Parathyroid adenoma (tissue), 2 donors: ENCODE measurements around the gene TAS2R40.

Experiments used
- H2AFZ ChIP-seq: fragments of 300-600 bp; sonication (generic); one replicate; pipeline ENCODE4 v1.7.0; 2017; ENCODE audit warnings: antibody characterized with exemption, mild to moderate bottlenecking
- H3K27ac ChIP-seq: fragments of 300-600 bp; sonication (generic); one replicate; pipeline ENCODE4 v1.7.0; 2017
- H3K27me3 ChIP-seq: fragments of 300-600 bp; sonication (generic); one replicate; pipeline ENCODE4 v1.7.0; 2017; ENCODE audit warnings: low read length; ENCODE audit not compliant: control insufficient read depth, insufficient read depth
- H3K36me3 ChIP-seq: fragments of 300-600 bp; sonication (generic); one replicate; pipeline ENCODE4 v1.7.0; 2017; ENCODE audit warnings: low read length; ENCODE audit not compliant: control insufficient read depth, insufficient read depth
- H3K4me1 ChIP-seq: fragments of 300-600 bp; sonication (generic); one replicate; pipeline ENCODE4 v1.7.0; 2017; ENCODE audit warnings: control low read depth
- H3K4me2 ChIP-seq: fragments of 300-600 bp; sonication (generic); one replicate; pipeline ENCODE4 v1.7.0; 2017; ENCODE audit warnings: low read length
- H3K4me3 ChIP-seq: fragments of 300-600 bp; sonication (generic); one replicate; pipeline ENCODE4 v1.7.0; 2017; ENCODE audit warnings: low read depth, low read length
- H3K79me2 ChIP-seq: fragments of 300-600 bp; sonication (generic); one replicate; pipeline ENCODE4 v1.7.0; 2017; ENCODE audit warnings: control low read depth
- H3K9ac ChIP-seq: fragments of 300-600 bp; sonication (generic); one replicate; pipeline ENCODE4 v1.7.0; 2017; ENCODE audit warnings: mild to moderate bottlenecking
- H3K9me3 ChIP-seq: fragments of 300-600 bp; sonication (generic); one replicate; pipeline ENCODE4 v1.7.0; 2017; ENCODE audit warnings: low read length; ENCODE audit not compliant: control insufficient read depth
- TF ChIP-seq, protein P1 (sequence below): fragments of 300-600 bp; sonication (generic); IDR thresholded peaks from one replicate; pipeline ENCODE4 v1.7.0; 2017; ENCODE audit warnings: antibody characterized with exemption, mild to moderate bottlenecking
- donor health status: primary hyperparathyroidism.

Gene TAS2R40

DNA sequence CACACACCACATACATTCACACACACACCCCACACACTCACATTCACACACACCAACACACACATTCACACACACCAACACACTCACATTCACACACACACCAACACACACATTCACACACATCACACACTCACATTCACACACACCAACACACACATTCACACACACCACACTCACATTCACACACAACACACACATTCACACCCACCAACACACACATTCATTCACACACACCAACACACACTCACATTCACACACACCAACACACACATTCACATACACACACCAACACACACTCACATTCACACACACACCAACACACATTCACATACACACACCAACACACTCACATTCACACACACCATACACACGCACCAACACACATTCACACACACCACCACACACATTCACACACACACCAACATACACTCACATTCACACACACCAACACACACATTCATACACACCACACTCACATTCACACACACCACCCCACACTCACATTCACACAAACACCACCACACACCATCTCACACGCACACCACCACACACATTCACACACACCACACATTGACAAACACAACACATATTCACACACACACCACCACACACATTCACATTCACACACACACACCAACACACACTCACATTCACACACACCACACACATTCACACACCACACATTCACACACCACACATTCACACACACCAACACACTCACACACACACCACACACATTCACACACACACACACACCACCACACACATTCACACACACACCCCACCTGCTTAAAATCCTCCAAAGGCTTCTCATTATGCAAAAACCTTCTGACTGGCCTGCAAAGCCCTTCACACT is 9.0 kb downstream of the TAS2R40 start:
- Histone ChIP-seq H3K79me2 (no peaks in the 10 kb centered on the region), H3K4me1 (no peaks in the 10 kb centered on the region), H3K27me3 (no peaks in the 10 kb centered on the region), H3K36me3 (no peaks in the 10 kb centered on the region), H2AFZ (no peak overlapping the region), H3K4me3 (no peak overlapping the region), H3K4me2 (no peak overlapping the region), H3K9me3 (no peaks in the 10 kb centered on the region), H3K27ac (no peak overlapping the region), H3K9ac (no peak overlapping the region)
- TF ChIP-seq, protein P1, sequence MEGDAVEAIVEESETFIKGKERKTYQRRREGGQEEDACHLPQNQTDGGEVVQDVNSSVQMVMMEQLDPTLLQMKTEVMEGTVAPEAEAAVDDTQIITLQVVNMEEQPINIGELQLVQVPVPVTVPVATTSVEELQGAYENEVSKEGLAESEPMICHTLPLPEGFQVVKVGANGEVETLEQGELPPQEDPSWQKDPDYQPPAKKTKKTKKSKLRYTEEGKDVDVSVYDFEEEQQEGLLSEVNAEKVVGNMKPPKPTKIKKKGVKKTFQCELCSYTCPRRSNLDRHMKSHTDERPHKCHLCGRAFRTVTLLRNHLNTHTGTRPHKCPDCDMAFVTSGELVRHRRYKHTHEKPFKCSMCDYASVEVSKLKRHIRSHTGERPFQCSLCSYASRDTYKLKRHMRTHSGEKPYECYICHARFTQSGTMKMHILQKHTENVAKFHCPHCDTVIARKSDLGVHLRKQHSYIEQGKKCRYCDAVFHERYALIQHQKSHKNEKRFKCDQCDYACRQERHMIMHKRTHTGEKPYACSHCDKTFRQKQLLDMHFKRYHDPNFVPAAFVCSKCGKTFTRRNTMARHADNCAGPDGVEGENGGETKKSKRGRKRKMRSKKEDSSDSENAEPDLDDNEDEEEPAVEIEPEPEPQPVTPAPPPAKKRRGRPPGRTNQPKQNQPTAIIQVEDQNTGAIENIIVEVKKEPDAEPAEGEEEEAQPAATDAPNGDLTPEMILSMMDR: no peak

- TF ChIP-seq, protein P1: no peak
- H3K4me3 ChIP-seq: no peak overlapping the region
- no peak overlapping the region for H2AFZ ChIP-seq
- no peaks in the 10 kb centered on the region for H3K36me3 ChIP-seq
- H3K9ac ChIP-seq: no peak overlapping the region
- H3K4me2 ChIP-seq: no peak overlapping the region
- no peaks in the 10 kb centered on the region for H3K79me2 ChIP-seq
- H3K9me3 ChIP-seq: no peaks in the 10 kb centered on the region
- no peaks in the 10 kb centered on the region for H3K27me3 ChIP-seq
- H3K4me1 ChIP-seq: no peaks in the 10 kb centered on the region
- H3K27ac ChIP-seq: no peak overlapping the region
Observed at GRCh38 chr7:143233816-143234532, 12.1 kb downstream of the TAS2R40 start.

- Histone ChIP-seq H2AFZ (no peak overlapping the region), H3K36me3 (no peaks in the 10 kb centered on the region), H3K4me2 (no peak overlapping the region), H3K79me2 (no peaks in the 10 kb centered on the region), H3K4me1 (no peaks in the 10 kb centered on the region), H3K9me3 (no peaks in the 10 kb centered on the region), H3K27me3 (no peaks in the 10 kb centered on the region), H3K4me3 (no peak overlapping the region), H3K27ac (no peak overlapping the region), H3K9ac (no peak overlapping the region)
- TF ChIP-seq, protein P1: no peak
Observed at GRCh38 chr7:143234533-143234875, 12.7 kb downstream of the TAS2R40 start.

GRCh38 chr7:143235561-143235960 is 13.7 kb downstream of the TAS2R40 start:
- no peaks in the 10 kb centered on the region for H3K36me3 ChIP-seq
- H2AFZ ChIP-seq: no peak overlapping the region
- TF ChIP-seq, protein P1: no peak
- no peak overlapping the region for H3K4me2 ChIP-seq
- no peak overlapping the region for H3K27ac ChIP-seq
- H3K9me3 ChIP-seq: no peaks in the 10 kb centered on the region
- no peaks in the 10 kb centered on the region for H3K4me1 ChIP-seq
- H3K9ac ChIP-seq: no peak overlapping the region
- no peaks in the 10 kb centered on the region for H3K27me3 ChIP-seq
- no peaks in the 10 kb centered on the region for H3K79me2 ChIP-seq
- H3K4me3 ChIP-seq: no peak overlapping the region
